GM15510 (cell line): ENCODE measurements around the gene BACE2.

Source experiments
- POLR2A ChIP-seq: IDR thresholded peaks from 3 replicates; pipeline ENCODE4 v1.6.1; 2011; ENCODE audit warnings: borderline replicate concordance; ENCODE audit not compliant: insufficient read length; ENCODE audit errors: extremely low read depth

Gene BACE2

DNA sequence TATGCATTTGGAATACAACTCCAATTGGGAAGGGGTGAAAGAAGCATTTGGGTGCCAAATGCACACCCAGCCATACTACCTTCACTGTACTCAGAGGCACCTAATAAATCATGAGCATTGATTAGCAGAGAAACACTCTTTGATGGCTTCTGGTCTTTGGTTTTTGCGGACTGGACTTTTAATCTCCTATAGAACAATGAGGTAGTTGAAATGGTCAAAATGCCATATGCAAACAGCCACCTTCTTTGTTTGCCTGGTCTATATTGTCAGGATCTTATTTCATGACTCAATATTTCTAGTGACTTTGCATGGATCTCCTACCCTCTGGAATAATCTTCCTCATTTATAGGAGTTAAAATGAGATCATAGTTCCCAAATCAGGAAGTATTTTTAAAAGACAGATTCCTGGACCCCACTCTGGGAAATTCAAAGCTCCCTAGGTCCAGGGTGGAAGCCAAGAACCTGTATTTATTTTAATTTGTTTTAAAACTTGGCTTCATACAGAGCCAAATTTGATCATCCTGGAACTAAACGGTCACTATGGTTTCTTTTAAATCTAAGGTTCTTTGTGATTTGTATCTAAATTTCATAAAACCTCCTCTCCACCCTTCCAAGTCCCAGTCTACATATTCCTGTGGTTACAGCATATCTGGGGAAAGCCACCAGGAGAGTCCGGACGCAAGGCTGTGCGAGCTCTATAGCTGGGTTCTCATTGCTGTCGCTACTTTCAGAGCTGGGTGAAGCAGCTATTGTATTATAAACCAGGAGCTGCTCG, 157.4 kb downstream of the BACE2 start:
- TF ChIP-seq POLR2A, result no peak

GRCh38 chr21:41326414-41327080, 158.6 kb downstream of the BACE2 start:
- TF ChIP-seq POLR2A, result no peak

DNA sequence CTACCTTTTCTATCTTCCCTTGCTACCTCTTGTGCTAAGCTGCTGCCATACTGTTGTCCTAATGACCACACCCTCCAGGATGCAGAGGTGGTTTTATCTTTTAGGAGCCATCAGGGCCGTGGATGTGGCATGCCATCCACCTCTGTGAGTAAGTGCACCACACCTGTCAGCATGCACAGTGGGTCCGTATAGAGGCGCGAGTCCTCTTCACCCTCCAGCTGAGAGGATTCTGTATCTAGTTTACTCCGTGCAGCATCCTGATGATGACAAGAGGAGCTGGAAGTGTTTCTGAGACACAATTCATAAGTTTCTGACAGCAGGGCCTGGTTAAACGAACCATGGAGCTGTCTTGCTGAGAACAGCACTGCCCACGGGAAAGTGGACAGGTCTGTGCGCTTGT, 159.8 kb downstream of the BACE2 start:
- no peak for TF ChIP-seq POLR2A

GRCh38 chr21:41328660-41329607, 161.0 kb downstream of the BACE2 start:
- no peak for TF ChIP-seq POLR2A
